OCI-LY3 (cell line): ENCODE data around the gene DMRT1.

ENCODE experiments used
- H2AFZ ChIP-seq: fragments of 200-600, 300-600 bp; shearing (Covaris generic); 2 replicates; pipeline ENCODE4 v1.6.0; 2014; ENCODE audit warnings: antibody characterized with exemption, low read depth, low read length
- H3K27ac ChIP-seq: fragments of 200-600, 300-600 bp; sonication (generic); 2 replicates; pipeline ENCODE4 v1.5.1; 2014; ENCODE audit warnings: mild to moderate bottlenecking, low read length, moderate library complexity, mixed read lengths
- H3K27me3 ChIP-seq: fragments of 200-600, 300-600 bp; sonication (generic); 2 replicates; pipeline ENCODE4 v1.6.1; 2014; ENCODE audit warnings: low read depth, low read length, mixed read lengths
- H3K36me3 ChIP-seq: fragments of 200-600, 300-600 bp; sonication (generic); replicated peaks from 2 replicates; pipeline ENCODE3; 2014; ENCODE audit warnings: low read depth, low read length, mixed read lengths
- H3K4me1 ChIP-seq: fragments of 300-600, 200-600 bp; sonication (generic); 2 replicates; pipeline ENCODE4 v1.6.1; 2014; ENCODE audit warnings: low read length, mixed read lengths
- H3K4me2 ChIP-seq: fragments of 200-600, 300-600 bp; sonication (generic); 2 replicates; pipeline ENCODE4 v1.6.1; 2014; ENCODE audit warnings: low read length, mixed read lengths
- H3K4me3 ChIP-seq: fragments of 300-600, 200-600 bp; sonication (generic); 2 replicates; pipeline ENCODE4 v1.5.1; 2014; ENCODE audit warnings: antibody characterized with exemption, mild to moderate bottlenecking, low read length, moderate library complexity
- H3K79me2 ChIP-seq: fragments of 300-600, 200-600 bp; shearing (Covaris generic); 2 replicates; pipeline ENCODE4 v1.6.1; 2014; ENCODE audit warnings: mild to moderate bottlenecking, low read length, mixed read lengths
- H3K9ac ChIP-seq: fragments of 300-600, 200-600 bp; shearing (Covaris generic); 2 replicates; pipeline ENCODE4 v1.6.0; 2014; ENCODE audit warnings: mild to moderate bottlenecking, low read length, moderate library complexity
- H3K9me3 ChIP-seq: fragments of 200-600, 300-600 bp; shearing (Covaris generic); 2 replicates; pipeline ENCODE4 v1.6.1; 2014; ENCODE audit warnings: low read length, mixed read lengths; ENCODE audit not compliant: insufficient read depth
- H4K20me1 ChIP-seq: fragments of 200-600, 300-600 bp; sonication (generic); 2 replicates; pipeline ENCODE4 v1.6.1; 2016; ENCODE audit warnings: low read length, mixed read lengths; ENCODE audit not compliant: insufficient read depth
- CTCF ChIP-seq: fragments of 200-600, 300-600 bp; sonication (generic); IDR thresholded peaks from 2 replicates; pipeline ENCODE4 v1.5.1; 2014; ENCODE audit warnings: antibody characterized with exemption, low read length, low read depth
- EZH2phosphoT487 ChIP-seq: fragments of 200-600 bp; shearing (Covaris generic); IDR thresholded peaks from 2 replicates; pipeline ENCODE4 v1.6.1; 2018; ENCODE audit warnings: antibody characterized with exemption, mixed run types, low read depth

Gene DMRT1

DNA sequence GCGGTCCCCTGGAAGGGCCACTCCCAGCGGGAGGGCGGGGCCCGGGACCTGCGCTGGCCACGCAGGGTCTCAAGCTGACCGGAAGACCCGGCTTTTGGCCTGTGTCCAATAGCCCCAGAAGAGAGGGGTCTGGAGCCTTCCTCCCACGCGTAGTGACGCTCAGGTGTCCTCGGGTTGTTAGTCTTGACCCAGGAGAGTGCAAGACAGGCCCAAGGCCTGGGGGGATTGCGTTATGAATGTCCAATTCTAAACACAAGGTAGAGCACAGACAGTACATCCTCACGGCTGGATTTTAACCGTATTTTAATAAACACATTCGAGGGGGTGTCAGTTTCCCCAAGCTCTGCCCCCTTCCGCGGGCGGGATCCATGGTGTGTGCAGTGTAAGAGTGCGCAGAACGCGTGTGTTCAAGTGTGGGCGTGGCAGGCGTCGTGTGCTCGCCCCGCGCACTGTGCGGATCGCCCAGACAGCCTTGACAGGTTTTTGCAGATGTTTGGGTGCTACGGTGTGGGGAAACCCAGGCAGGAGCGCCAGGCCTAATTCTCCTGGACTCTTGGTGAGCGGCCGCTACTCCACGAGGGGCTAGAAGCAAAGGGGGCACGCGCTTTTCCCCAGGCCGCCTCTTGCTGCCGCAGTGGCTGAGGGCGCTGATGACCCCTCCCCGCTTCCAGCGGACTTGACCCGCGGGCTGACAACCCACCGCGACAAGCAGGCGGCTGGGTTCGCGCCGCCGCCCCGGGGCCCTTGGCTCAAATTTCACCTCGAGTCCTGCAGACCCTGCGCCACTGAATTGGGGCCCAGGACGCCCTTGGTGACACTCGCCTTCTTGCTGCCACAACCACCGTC is 128.9 kb downstream of the DMRT1 start:
- no peak overlapping the region for H3K27ac ChIP-seq
- no peaks in the 10 kb centered on the region for H3K79me2 ChIP-seq
- TF ChIP-seq EZH2phosphoT487 (no peak), CTCF (no peak)
- H3K4me2 ChIP-seq, result no peak overlapping the region
- no peaks in the 10 kb centered on the region for H4K20me1 ChIP-seq
- no peak overlapping the region for H3K4me3 ChIP-seq
- H3K9ac ChIP-seq, result no peak overlapping the region
- H3K4me1 ChIP-seq, result peaks cover 14% of the 10 kb centered on the region; the same call in 1 of the 2 replicates
- no peak overlapping the region for H2AFZ ChIP-seq
- H3K27me3 ChIP-seq, result peaks cover 11% of the 10 kb centered on the region
- no peaks in the 10 kb centered on the region for H3K9me3 ChIP-seq
- no peaks in the 10 kb centered on the region for H3K36me3 ChIP-seq

DNA sequence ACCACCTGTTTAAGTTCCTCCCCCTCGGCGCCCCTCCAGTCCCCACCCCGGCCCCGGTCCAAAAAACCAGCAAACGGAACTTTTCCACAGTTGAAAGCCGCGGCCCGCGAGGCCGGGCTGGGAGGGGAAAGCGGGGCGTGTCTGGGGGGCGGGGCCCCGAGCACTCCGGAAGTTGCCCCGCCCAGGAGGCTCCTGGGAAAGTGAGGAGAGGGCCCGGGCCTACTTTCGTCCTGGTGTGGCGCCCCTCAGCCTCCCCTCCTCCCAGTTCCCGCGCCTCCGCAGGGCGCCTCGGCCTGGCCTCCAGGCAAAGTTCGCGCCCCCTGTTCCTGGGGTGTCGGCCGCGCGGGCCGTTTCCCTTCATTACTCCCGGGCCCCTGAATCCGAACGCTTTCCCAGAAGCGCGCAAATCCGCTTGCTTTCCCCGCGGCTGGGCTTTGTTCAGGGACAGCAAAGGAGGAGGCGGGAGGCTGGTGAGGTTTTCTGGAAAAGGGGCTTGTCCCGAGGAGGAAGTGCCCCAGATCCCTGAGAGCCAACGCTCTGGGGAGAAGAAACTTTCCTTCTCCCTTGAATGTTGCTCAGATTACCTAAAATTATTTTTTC is 130.5 kb downstream of the DMRT1 start:
- H4K20me1 ChIP-seq, result no peaks in the 10 kb centered on the region
- H2AFZ ChIP-seq, result no peak overlapping the region
- H3K4me3 ChIP-seq, result no peak overlapping the region
- H3K9me3 ChIP-seq, result no peaks in the 10 kb centered on the region
- H3K27me3 ChIP-seq, result peaks cover 6% of the 10 kb centered on the region
- H3K27ac ChIP-seq, result no peak overlapping the region
- no peak for TF ChIP-seq EZH2phosphoT487
- no peak for TF ChIP-seq CTCF
- peaks cover 14% of the 10 kb centered on the region; the same call in 1 of the 2 replicates for H3K4me1 ChIP-seq
- H3K9ac ChIP-seq, result no peak overlapping the region
- H3K4me2 ChIP-seq, result no peak overlapping the region
- H3K79me2 ChIP-seq, result no peaks in the 10 kb centered on the region
- no peaks in the 10 kb centered on the region for H3K36me3 ChIP-seq

GRCh38 chr9:972501-973294 is 131.2 kb downstream of the DMRT1 start:
- no peak overlapping the region for H2AFZ ChIP-seq
- H3K9ac ChIP-seq, result no peak overlapping the region
- peaks cover 9% of the 10 kb centered on the region; the same call in 1 of the 2 replicates for H3K4me1 ChIP-seq
- H4K20me1 ChIP-seq, result no peaks in the 10 kb centered on the region
- no peak overlapping the region for H3K4me2 ChIP-seq
- no peaks in the 10 kb centered on the region for H3K27me3 ChIP-seq
- no peak overlapping the region for H3K4me3 ChIP-seq
- TF ChIP-seq CTCF, result no peak
- no peak for TF ChIP-seq EZH2phosphoT487
- no peaks in the 10 kb centered on the region for H3K36me3 ChIP-seq
- H3K79me2 ChIP-seq, result no peaks in the 10 kb centered on the region
- H3K27ac ChIP-seq, result no peak overlapping the region
- H3K9me3 ChIP-seq, result no peaks in the 10 kb centered on the region
